ENCODE measurements around the gene RUBCN.

DNA sequence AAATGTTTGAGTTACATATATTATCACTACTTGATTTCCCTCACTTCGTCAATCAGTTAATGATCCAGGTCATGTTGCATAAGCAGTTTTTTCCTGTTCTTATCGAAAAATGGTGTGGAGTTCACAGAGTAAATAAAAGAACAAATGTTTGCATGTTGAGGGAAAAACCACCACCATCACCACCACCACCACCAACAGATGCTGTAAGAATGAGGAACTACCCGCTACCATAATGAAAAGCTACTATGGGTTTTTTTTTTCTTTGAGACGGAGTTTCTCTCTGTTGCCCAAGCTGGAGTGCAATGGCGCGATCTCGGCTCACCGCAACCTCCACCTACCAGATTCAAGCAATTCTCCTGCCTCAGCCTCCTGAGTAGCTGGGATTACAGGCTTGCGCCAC, 27.6 kb downstream of the RUBCN start:
- no peak for TF ChIP-seq MBD2 (IDR thresholded peaks at IDR 0.05; ENCODE audit: borderline replicate concordance, low read depth)
- TF ChIP-seq, protein P1, sequence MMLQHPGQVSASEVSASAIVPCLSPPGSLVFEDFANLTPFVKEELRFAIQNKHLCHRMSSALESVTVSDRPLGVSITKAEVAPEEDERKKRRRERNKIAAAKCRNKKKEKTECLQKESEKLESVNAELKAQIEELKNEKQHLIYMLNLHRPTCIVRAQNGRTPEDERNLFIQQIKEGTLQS (IDR thresholded peaks at IDR 0.05): no peak
- TF ChIP-seq, protein P1 (CRISPR knock-in tag; conservative IDR thresholded peaks at IDR 0.05): no peak
- TF ChIP-seq, protein P2, sequence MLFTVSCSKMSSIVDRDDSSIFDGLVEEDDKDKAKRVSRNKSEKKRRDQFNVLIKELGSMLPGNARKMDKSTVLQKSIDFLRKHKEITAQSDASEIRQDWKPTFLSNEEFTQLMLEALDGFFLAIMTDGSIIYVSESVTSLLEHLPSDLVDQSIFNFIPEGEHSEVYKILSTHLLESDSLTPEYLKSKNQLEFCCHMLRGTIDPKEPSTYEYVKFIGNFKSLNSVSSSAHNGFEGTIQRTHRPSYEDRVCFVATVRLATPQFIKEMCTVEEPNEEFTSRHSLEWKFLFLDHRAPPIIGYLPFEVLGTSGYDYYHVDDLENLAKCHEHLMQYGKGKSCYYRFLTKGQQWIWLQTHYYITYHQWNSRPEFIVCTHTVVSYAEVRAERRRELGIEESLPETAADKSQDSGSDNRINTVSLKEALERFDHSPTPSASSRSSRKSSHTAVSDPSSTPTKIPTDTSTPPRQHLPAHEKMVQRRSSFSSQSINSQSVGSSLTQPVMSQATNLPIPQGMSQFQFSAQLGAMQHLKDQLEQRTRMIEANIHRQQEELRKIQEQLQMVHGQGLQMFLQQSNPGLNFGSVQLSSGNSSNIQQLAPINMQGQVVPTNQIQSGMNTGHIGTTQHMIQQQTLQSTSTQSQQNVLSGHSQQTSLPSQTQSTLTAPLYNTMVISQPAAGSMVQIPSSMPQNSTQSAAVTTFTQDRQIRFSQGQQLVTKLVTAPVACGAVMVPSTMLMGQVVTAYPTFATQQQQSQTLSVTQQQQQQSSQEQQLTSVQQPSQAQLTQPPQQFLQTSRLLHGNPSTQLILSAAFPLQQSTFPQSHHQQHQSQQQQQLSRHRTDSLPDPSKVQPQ (CRISPR knock-in tag; IDR thresholded peaks at IDR 0.05; ENCODE audit: borderline replicate concordance): no peak
- TF ChIP-seq XRCC5 (IDR thresholded peaks at IDR 0.05; ENCODE audit: low read depth, low read length): no peak
- no peak for TF ChIP-seq PTRF (tag; IDR thresholded peaks at IDR 0.05)
- no peak for TF ChIP-seq ZNF165 (CRISPR knock-in tag; IDR thresholded peaks at IDR 0.05; ENCODE audit: borderline replicate concordance)
- TF ChIP-seq KAT7 (CRISPR knock-in tag; IDR thresholded peaks at IDR 0.05; ENCODE audit: borderline replicate concordance): no peak
